Endothelial cell of umbilical vein (primary cell): ENCODE data around the gene VEPH1.

Source experiments
- EZH2 ChIP-seq: IDR thresholded peaks from 2 replicates; pipeline ENCODE4 v1.6.1; 2012; ENCODE audit warnings: borderline replicate concordance, low read depth, mild to moderate bottlenecking, moderate library complexity, low read length, inconsistent platforms; ENCODE audit not compliant: severe bottlenecking
- TF ChIP-seq, protein P1 (sequence below), 2 donors: IDR thresholded peaks; 1 replicate in 1 of 2; 2 replicates in 1 of 2; pipeline ENCODE4 v1.5.1; 2011; ENCODE audit warnings: low read length in 2 of 2, mild to moderate bottlenecking in 2 of 2, moderate library complexity in 2 of 2, control low read depth in 1 of 2, inconsistent platforms in 1 of 2, low read depth in 1 of 2; ENCODE audit not compliant: insufficient read depth in 1 of 2; ENCODE audit errors: extremely low read depth in 1 of 2

DNA sequence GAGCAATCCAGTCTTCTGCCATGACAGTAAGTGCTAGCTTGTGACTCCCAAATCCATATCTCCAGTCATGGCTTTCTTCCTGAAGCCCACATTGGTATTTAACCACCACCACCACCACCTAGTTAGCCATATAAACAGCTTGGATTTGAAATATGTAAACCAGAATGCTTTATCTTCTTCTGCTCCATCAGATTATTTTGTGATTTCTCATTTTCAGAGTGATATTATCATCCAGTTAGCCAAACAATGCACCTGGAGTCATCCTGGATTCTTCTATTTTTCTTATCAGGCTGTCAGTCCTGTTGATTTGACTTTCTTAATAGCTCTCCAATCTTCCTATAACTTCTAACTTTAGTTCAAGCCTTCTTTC is 190.9 kb downstream of the VEPH1 start:
- TF ChIP-seq, protein P1, sequence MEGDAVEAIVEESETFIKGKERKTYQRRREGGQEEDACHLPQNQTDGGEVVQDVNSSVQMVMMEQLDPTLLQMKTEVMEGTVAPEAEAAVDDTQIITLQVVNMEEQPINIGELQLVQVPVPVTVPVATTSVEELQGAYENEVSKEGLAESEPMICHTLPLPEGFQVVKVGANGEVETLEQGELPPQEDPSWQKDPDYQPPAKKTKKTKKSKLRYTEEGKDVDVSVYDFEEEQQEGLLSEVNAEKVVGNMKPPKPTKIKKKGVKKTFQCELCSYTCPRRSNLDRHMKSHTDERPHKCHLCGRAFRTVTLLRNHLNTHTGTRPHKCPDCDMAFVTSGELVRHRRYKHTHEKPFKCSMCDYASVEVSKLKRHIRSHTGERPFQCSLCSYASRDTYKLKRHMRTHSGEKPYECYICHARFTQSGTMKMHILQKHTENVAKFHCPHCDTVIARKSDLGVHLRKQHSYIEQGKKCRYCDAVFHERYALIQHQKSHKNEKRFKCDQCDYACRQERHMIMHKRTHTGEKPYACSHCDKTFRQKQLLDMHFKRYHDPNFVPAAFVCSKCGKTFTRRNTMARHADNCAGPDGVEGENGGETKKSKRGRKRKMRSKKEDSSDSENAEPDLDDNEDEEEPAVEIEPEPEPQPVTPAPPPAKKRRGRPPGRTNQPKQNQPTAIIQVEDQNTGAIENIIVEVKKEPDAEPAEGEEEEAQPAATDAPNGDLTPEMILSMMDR (IDR thresholded peaks at IDR 0.05; ENCODE audit: extremely low read depth in 1 of 2, insufficient read depth in 1 of 2, low read depth in 1 of 2, low read length in 2 of 2): no peak
- TF ChIP-seq EZH2: no peak
